Stimulated activated CD8-positive, alpha-beta memory T cell treated with anti-CD3 and anti-CD28 coated beads, Interleukin-2, amount 100 ng/mL, for 1 hour (primary cell): Measurements from ENCODE around the gene MRRF.
"Not testable (repeated sequence)": the region's sequence is repeated elsewhere in the genome, so short reads cannot be mapped to it uniquely, and the experiment has no call there.

Experiments
- DNase-seq, 2 donors: peaks; one replicate each; pipeline ENCODE4 v3.0.0-alpha.2; 2020; ENCODE audit warnings: low read depth in 2 of 2

The MRRF gene

GRCh38 chr9:122276096-122276495, 11.4 kb downstream of the MRRF start:
- DNase-seq: no peak

GRCh38 chr9:122277285-122277897, 12.7 kb downstream of the MRRF start:
- no peak for DNase-seq

- no peak for DNase-seq
These were observed 16.7 kb downstream of the MRRF start for GRCh38 chr9:122281368-122281767.

- DNase-seq: no peak
These were observed 22.1 kb downstream of the MRRF start for GRCh38 chr9:122286764-122287163.

- DNase-seq: no peak
These were observed 22.6 kb downstream of the MRRF start for GRCh38 chr9:122287214-122287720.

- DNase-seq: no peak
These were observed 26.8 kb downstream of the MRRF start for GRCh38 chr9:122291458-122291857.

- DNase-seq: no peak
These were observed 29.8 kb downstream of the MRRF start for GRCh38 chr9:122294531-122294930.

GRCh38 chr9:122297512-122297911, 32.8 kb downstream of the MRRF start:
- DNase-seq: no peak

- no peak for DNase-seq
These were observed 37.8 kb downstream of the MRRF start for GRCh38 chr9:122302237-122303093.

- DNase-seq: no peak
These were observed 42.4 kb downstream of the MRRF start for GRCh38 chr9:122307061-122307460.

- DNase-seq: no peak
These were observed 43.2 kb downstream of the MRRF start for GRCh38 chr9:122307925-122308324.

- DNase-seq: no peak
These were observed 45.2 kb downstream of the MRRF start for GRCh38 chr9:122309861-122310260.

- DNase-seq: no peak
These were observed 49.5 kb downstream of the MRRF start for GRCh38 chr9:122314165-122314564.

GRCh38 chr9:122315534-122315933, 50.9 kb downstream of the MRRF start:
- DNase-seq: no peak

- DNase-seq: no peak
These were observed 53.6 kb downstream of the MRRF start for GRCh38 chr9:122318284-122318683.

GRCh38 chr9:122320413-122320881, 55.8 kb downstream of the MRRF start:
- no peak for DNase-seq

- no peak for DNase-seq
These were observed 57.9 kb downstream of the MRRF start for GRCh38 chr9:122322553-122322952.

- DNase-seq: not testable (repeated sequence)
These were observed 60.0 kb downstream of the MRRF start for GRCh38 chr9:122324665-122325064.

- DNase-seq: no peak
These were observed 60.4 kb downstream of the MRRF start for GRCh38 chr9:122325124-122325523.

GRCh38 chr9:122327175-122327574, 62.5 kb downstream of the MRRF start:
- DNase-seq: no peak

GRCh38 chr9:122329597-122329996, 64.9 kb downstream of the MRRF start:
- DNase-seq: no peak

- DNase-seq: not testable (repeated sequence)
These were observed 65.8 kb downstream of the MRRF start for GRCh38 chr9:122330466-122330865.

GRCh38 chr9:122331523-122331927, 66.8 kb downstream of the MRRF start:
- no peak for DNase-seq
